K562 (cell line): ENCODE measurements around the gene URM1. TPM values are rescaled to one million over a fixed set of nuclear protein-coding genes. Genes with fewer than 3 reads are reported as not detected.
A peak's percentile ranks its signal among the peaks of the same experiment; 100 is the strongest.

Experiments
- ATAC-seq: fragments of 200-7000 bp; cut with Tn5 transposase; 3 replicates; pipeline ENCODE4 v1.9.1; 2020; ENCODE audit warnings: moderate library complexity
- BruUV-seq: library from RNA; stranded (reverse); fragments of 400-500 nt; replicated peaks from 2 replicates; lab custom pipeline; 2021; lab: Mats Ljungman, UMichigan
- CTCF ChIA-PET: fragments of 300-600 bp; formaldehyde crosslinking; extraction: SDS; loops from one replicate; lab custom pipeline; 2021; ENCODE audit warnings: low intra/inter-chr PET ratio; lab: Yijun Ruan, JAX
- POLR2A ChIA-PET: fragments of 300-600, 350-650 bp; sonication (Branson Sonifier 250); formaldehyde crosslinking; extraction: SDS; loops from one replicate; lab custom pipeline; 2021; ENCODE audit warnings: antibody characterized with exemption, inconsistent platforms; lab: Yijun Ruan, JAX
- DNase-seq, 4 experiments: peaks; one replicate each; pipeline versions ENCODE4 v3.0.0 to v3.0.0-alpha.2; 2011 to 2018; ENCODE audit warnings: low spot score in 3 of 4, mixed read lengths in 3 of 4; ENCODE audit errors: extremely low read depth in 1 of 4
- FAIRE-seq: peaks from 2 replicates; lab custom pipeline; 2011; peaks lifted over from hg19 to GRCh38; lab: Jason Lieb, UNC
- H2AFZ ChIP-seq: 2 replicates; pipeline ENCODE4 v1.6.0; 2011; ENCODE audit warnings: low read depth, low read length, control low read depth, inconsistent platforms
- H3K27ac ChIP-seq: fragments of 200-600 bp; 3 replicates; pipeline ENCODE4 v1.8.0; 2011; ENCODE audit warnings: low read depth, mild to moderate bottlenecking, control low read depth, inconsistent platforms, low read length, moderate library complexity, mixed read lengths; ENCODE audit errors: extremely low read depth
- H3K27me3 ChIP-seq, 2 experiments: fragments of 300-600 bp in 1 of 2; 2 replicates in 1 of 2; 3 replicates in 1 of 2; pipeline versions ENCODE4 v1.6.0 to v1.8.0; 2011; ENCODE audit warnings: inconsistent platforms in 2 of 2, low read length in 2 of 2, mild to moderate bottlenecking in 1 of 2, mixed read lengths in 1 of 2, moderate library complexity in 1 of 2; ENCODE audit not compliant: control insufficient read depth in 2 of 2, insufficient read depth in 2 of 2
- H3K36me3 ChIP-seq: fragments of 300-600 bp; 3 replicates; pipeline ENCODE4 v1.8.0; 2011; ENCODE audit warnings: mild to moderate bottlenecking, low read length, inconsistent platforms; ENCODE audit not compliant: control insufficient read depth, insufficient read depth
- H3K4me1 ChIP-seq, 2 experiments: fragments of 200-600 bp in 1 of 2; replicated peaks in 1 of 2; 2 replicates in 1 of 2; 3 replicates in 1 of 2; pipeline versions ENCODE4 v1.5.1 to v1.8.0; 2011; ENCODE audit warnings: inconsistent platforms in 2 of 2, low read length in 2 of 2, mild to moderate bottlenecking in 1 of 2, mixed read lengths in 1 of 2, moderate library complexity in 1 of 2; ENCODE audit not compliant: control insufficient read depth in 2 of 2, insufficient read depth in 2 of 2
- H3K4me2 ChIP-seq: 2 replicates; pipeline ENCODE4 v1.6.1; 2011; ENCODE audit warnings: low read length, control low read depth, inconsistent platforms, mixed read lengths; ENCODE audit not compliant: insufficient read depth
- H3K4me3 ChIP-seq: fragments of 200-600 bp; sonication (generic), shearing (Covaris generic); 2 replicates; pipeline ENCODE4 v1.5.1; 2016; ENCODE audit warnings: control low read depth, inconsistent platforms
- H3K79me2 ChIP-seq: fragments of 200-600 bp; 3 replicates; pipeline ENCODE4 v1.8.0; 2011; ENCODE audit warnings: low read length, inconsistent platforms; ENCODE audit not compliant: control insufficient read depth, insufficient read depth
- H3K9ac ChIP-seq, 2 experiments: 2 replicates each; pipeline versions ENCODE4 v1.6.0 to v1.6.1; 2011; ENCODE audit warnings: low read depth in 2 of 2, low read length in 2 of 2, control low read depth in 1 of 2, inconsistent platforms in 1 of 2, mild to moderate bottlenecking in 1 of 2, mixed read lengths in 1 of 2; ENCODE audit not compliant: insufficient read depth in 1 of 2
- H3K9me1 ChIP-seq: one replicate; pipeline ENCODE4 v1.6.0; 2011; ENCODE audit warnings: inconsistent platforms, mild to moderate bottlenecking, low read length, moderate library complexity; ENCODE audit not compliant: control insufficient read depth, insufficient read depth
- H3K9me3 ChIP-seq: replicated peaks from 2 replicates; pipeline ENCODE4 v1.5.1; 2011; ENCODE audit warnings: low read depth, low read length, inconsistent platforms; ENCODE audit not compliant: control insufficient read depth, insufficient read depth
- H4K20me1 ChIP-seq: replicated peaks from 2 replicates; pipeline ENCODE4 v1.6.1; 2011; ENCODE audit warnings: low read length, inconsistent platforms, mixed read lengths; ENCODE audit not compliant: control insufficient read depth, insufficient read depth
- BDP1 ChIP-seq: IDR thresholded peaks from 3 replicates; pipeline ENCODE4 v1.6.1; 2011; ENCODE audit not compliant: insufficient read length, insufficient read depth
- BRCA1 ChIP-seq, 2 experiments: fragments of 450-650 bp in 1 of 2; sonication (generic) in 1 of 2; formaldehyde crosslinking in 1 of 2; IDR thresholded peaks; 2 replicates each; pipeline versions ENCODE4 v1.5.0 to v1.6.1; 2017 to 2020; ENCODE audit warnings: mild to moderate bottlenecking in 1 of 2, missing genetic modification reagents in 1 of 2
- BRD9 ChIP-seq: fragments of 450-650 bp; IDR thresholded peaks from 2 replicates; pipeline ENCODE4 v1.6.1; 2018; ENCODE audit warnings: low read depth; ENCODE audit not compliant: partially characterized antibody
- RBM14 ChIP-seq: fragments of 200-400 bp; formaldehyde crosslinking; IDR thresholded peaks from 2 replicates; pipeline ENCODE4 v1.6.1; 2018; ENCODE audit warnings: low read depth, mild to moderate bottlenecking, low read length, moderate library complexity, borderline replicate concordance; ENCODE audit not compliant: insufficient read depth
- SNIP1 ChIP-seq: fragments of 450-650 bp; IDR thresholded peaks from 2 replicates; pipeline ENCODE4 v1.7.1; 2017; ENCODE audit warnings: low read depth, mild to moderate bottlenecking
- TCFL5 ChIP-seq: fragments of 250-450 bp; sonication (Bioruptor Pico); conservative IDR thresholded peaks from 2 replicates; pipeline ENCODE4 v1.6.1; 2021; ENCODE audit warnings: mild to moderate bottlenecking, moderate library complexity, matching md5 sums
- ZNF589 ChIP-seq: fragments of 200-800 bp; sonication (Bioruptor generic); IDR thresholded peaks from 2 replicates; pipeline ENCODE4 v1.6.1; 2016; ENCODE audit warnings: low read depth, missing genetic modification characterization, missing compliant biosample characterization
- WGBS: fragments of 100-300 bp; shearing (Covaris generic); methylation state at CpG from one replicate; pipeline ENCODE4 v1.1.6; 2016; ENCODE audit warnings: low coverage, mixed read lengths; ENCODE audit not compliant: insufficient coverage; ENCODE audit errors: missing lambda C conversion rate; 5-methylcytosine and 5-hydroxymethylcytosine counted together
- in situ Hi-C: fragments of 300-500 bp; cut with MboI; formaldehyde crosslinking; loops from 4 replicates; pipeline ENCODE4 v1.15.0; 2018; ENCODE audit warnings: inconsistent platforms, mixed read lengths
- intact Hi-C: fragments of 100-400 bp; cut with micrococcal nuclease; formaldehyde crosslinking; loops from 2 replicates; pipeline ENCODE4 v1.14.2; 2022
- polyA plus RNA-seq, 8 experiments: library from polyadenylated mRNA; depleted of rRNA in 4 of 8; stranded (reverse) in 5 of 8; unstranded in 3 of 8; fragments of >200 nt; fragmentation: Nextera tagmentation in 2 of 8; fragmentation: Illumina TruSeq in 1 of 8; extraction: Ambion mirVana in 2 of 8; extraction: Trizol in 1 of 8; gene quantifications; 2 replicates each; pipeline versions ENCODE4 v1.2.1 to v1.2.3, GENCODE V29; 2011 to 2014; ENCODE audit warnings: inconsistent platforms in 1 of 8, missing spikeins in 1 of 8
- total RNA-seq, 7 experiments: library from RNA; depleted of rRNA in 6 of 7; stranded (reverse); fragments of >200 nt in 6 of 7; fragmentation: Illumina TruSeq in 2 of 7; extraction: Trizol in 2 of 7; gene quantifications; 2 replicates each; pipeline versions ENCODE4 v1.2.1 to v1.2.3, GENCODE V29; 2011 to 2021; ENCODE audit warnings: low replicate concordance in 1 of 7

Gene URM1
- total and polyA plus RNA-seq, 9 of the 15 experiments (the other 6 are each of a cell fraction or from before 2014, with no cell fraction given), result 10.1 to 88.9 (median 53.3) TPM

DNA sequence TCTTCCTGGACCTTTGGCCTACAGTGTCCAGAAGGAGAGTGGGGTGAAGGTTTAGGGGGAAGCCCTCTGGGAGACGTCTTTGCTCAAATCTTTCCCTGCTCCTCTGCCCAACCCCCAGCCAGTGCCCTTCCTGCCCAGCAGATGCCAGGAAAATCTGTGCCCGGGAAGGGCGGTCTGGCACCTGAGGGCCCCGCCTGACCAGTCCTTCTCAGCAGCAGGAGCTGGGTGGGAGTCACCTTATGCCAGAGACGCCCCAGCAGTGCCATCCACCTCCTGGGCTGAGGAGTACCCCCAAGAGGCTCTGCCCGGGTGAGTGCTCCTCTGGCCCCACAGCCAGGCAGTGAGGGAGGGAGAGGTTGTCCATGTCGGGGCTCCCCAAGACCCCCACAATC lies 34.6 kb downstream of the URM1 start:
- Histone ChIP-seq H3K9ac (peak overlapping the region in 1 of 2 experiments; percentile 35; a peak in 1 of 4 replicates), H3K36me3 (no peaks in the 10 kb centered on the region), H3K4me3 (no peak overlapping the region), H3K9me1 (no peaks in the 10 kb centered on the region), H3K27ac (no peak overlapping the region), H4K20me1 (no peaks in the 10 kb centered on the region), H3K4me1 (peaks cover 0 to 13% of the 10 kb centered on the region in 2 experiments; a peak in 2 of 5 replicates), H3K4me2 (no peak overlapping the region), H3K9me3 (no peaks in the 10 kb centered on the region), H2AFZ (no peak overlapping the region), H3K79me2 (no peaks in the 10 kb centered on the region), H3K27me3 (peaks cover 0 to 11% of the 10 kb centered on the region in 2 experiments; a peak in 2 of 5 replicates)
- POLR2A ChIA-PET, result no interaction called here
- no TSS peak for BruUV-seq
- ATAC-seq (no peak), DNase-seq (no peak), FAIRE-seq (no peak)
- CTCF ChIA-PET, result no interaction called here
- intact Hi-C loops (no loop called here), in situ Hi-C loops (no loop called here)
- WGBS, result 23% methylated on average over 5 of the region's 7 CpGs
- no peak for TF ChIP-seq TCFL5 (CRISPR knock-in tag)
- no peak for TF ChIP-seq BDP1
- no peak for TF ChIP-seq BRCA1 (IDR thresholded peaks at IDR 0.05)
- no peak for TF ChIP-seq BRCA1 (CRISPR knock-in tag; IDR thresholded peaks at IDR 0.05)
- TF ChIP-seq BRD9, result no peak
- no peak for TF ChIP-seq SNIP1
- no peak for TF ChIP-seq RBM14
- no peak for TF ChIP-seq ZNF589 (CRISPR knock-in tag)
